Measurements from ENCODE around the gene MLST8. TPM values are rescaled to one million over a fixed set of nuclear protein-coding genes. Genes with fewer than 3 reads are reported as not detected.

MLST8 gene
- total RNA-seq, 1 donor from 2014 or later: 23.7 TPM

GRCh38 chr16:2178321-2179106, 26.7 kb upstream of the MLST8 start:
- Histone ChIP-seq H3K27me3 (no peaks in the 10 kb centered on the region), H3K9me3 (no peaks in the 10 kb centered on the region), H3K27ac (no peak overlapping the region), H3K36me3 (peaks cover 28 to 46% of the 10 kb centered on the region in 2 donors), H3K4me3 (no peak overlapping the region), H3K4me1 (no peaks in the 10 kb centered on the region)
- no peak for DNase-seq (ENCODE audit: low spot score in 2 of 2)
- TF ChIP-seq, protein P1, sequence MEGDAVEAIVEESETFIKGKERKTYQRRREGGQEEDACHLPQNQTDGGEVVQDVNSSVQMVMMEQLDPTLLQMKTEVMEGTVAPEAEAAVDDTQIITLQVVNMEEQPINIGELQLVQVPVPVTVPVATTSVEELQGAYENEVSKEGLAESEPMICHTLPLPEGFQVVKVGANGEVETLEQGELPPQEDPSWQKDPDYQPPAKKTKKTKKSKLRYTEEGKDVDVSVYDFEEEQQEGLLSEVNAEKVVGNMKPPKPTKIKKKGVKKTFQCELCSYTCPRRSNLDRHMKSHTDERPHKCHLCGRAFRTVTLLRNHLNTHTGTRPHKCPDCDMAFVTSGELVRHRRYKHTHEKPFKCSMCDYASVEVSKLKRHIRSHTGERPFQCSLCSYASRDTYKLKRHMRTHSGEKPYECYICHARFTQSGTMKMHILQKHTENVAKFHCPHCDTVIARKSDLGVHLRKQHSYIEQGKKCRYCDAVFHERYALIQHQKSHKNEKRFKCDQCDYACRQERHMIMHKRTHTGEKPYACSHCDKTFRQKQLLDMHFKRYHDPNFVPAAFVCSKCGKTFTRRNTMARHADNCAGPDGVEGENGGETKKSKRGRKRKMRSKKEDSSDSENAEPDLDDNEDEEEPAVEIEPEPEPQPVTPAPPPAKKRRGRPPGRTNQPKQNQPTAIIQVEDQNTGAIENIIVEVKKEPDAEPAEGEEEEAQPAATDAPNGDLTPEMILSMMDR (IDR thresholded peaks at IDR 0.05): no peak
- intact Hi-C loops (cut with DNase I): no loop called here

- H3K9me3 ChIP-seq: no peaks in the 10 kb centered on the region
- no peaks in the 10 kb centered on the region for H3K4me1 ChIP-seq
- intact Hi-C loops (cut with DNase I): no loop called here
- no peak for DNase-seq (ENCODE audit: low spot score in 2 of 2)
- no peak overlapping the region for H3K27ac ChIP-seq
- H3K27me3 ChIP-seq: no peaks in the 10 kb centered on the region
- TF ChIP-seq, protein P1 (IDR thresholded peaks at IDR 0.05): no peak
- H3K4me3 ChIP-seq: no peak overlapping the region
- peaks cover 22 to 40% of the 10 kb centered on the region in 2 donors for H3K36me3 ChIP-seq
Measured at GRCh38 chr16:2179107-2179501, 26.1 kb upstream of the MLST8 start.

GRCh38 chr16:2179576-2179975, 25.7 kb upstream of the MLST8 start:
- intact Hi-C loops (cut with DNase I): no loop called here
- H3K4me3 ChIP-seq: no peak overlapping the region
- H3K4me1 ChIP-seq: no peaks in the 10 kb centered on the region

GRCh38 chr16:2180461-2180860, 24.8 kb upstream of the MLST8 start:
- H3K27me3 ChIP-seq: no peaks in the 10 kb centered on the region
- DNase-seq (ENCODE audit: low spot score in 2 of 2): no peak
- TF ChIP-seq, protein P1 (IDR thresholded peaks at IDR 0.05): no peak
- peaks cover 12 to 27% of the 10 kb centered on the region in 2 donors for H3K36me3 ChIP-seq
- H3K4me3 ChIP-seq: no peak overlapping the region
- H3K27ac ChIP-seq: no peak overlapping the region
- intact Hi-C loops (cut with DNase I): no loop called here
- H3K9me3 ChIP-seq: no peaks in the 10 kb centered on the region
- H3K4me1 ChIP-seq: no peaks in the 10 kb centered on the region

More at GRCh38 chr16:2179576-2179975, 25.7 kb upstream of the MLST8 start:
- no peaks in the 10 kb centered on the region for H3K27me3 ChIP-seq
- H3K9me3 ChIP-seq: no peaks in the 10 kb centered on the region
- TF ChIP-seq, protein P1 (IDR thresholded peaks at IDR 0.05): no peak
- no peak for DNase-seq (ENCODE audit: low spot score in 2 of 2)
- H3K27ac ChIP-seq: no peak overlapping the region
- peaks cover 21 to 36% of the 10 kb centered on the region in 2 donors for H3K36me3 ChIP-seq

- Histone ChIP-seq H3K9me3 (no peaks in the 10 kb centered on the region), H3K4me1 (no peaks in the 10 kb centered on the region), H3K27ac (no peak overlapping the region), H3K4me3 (no peak overlapping the region), H3K27me3 (no peaks in the 10 kb centered on the region), H3K36me3 (peaks cover 4 to 19% of the 10 kb centered on the region in 2 donors)
- DNase-seq (ENCODE audit: low spot score in 2 of 2): no peak
- intact Hi-C loops (cut with DNase I): no loop called here
- TF ChIP-seq, protein P1 (IDR thresholded peaks at IDR 0.05): no peak
Measured at GRCh38 chr16:2180962-2181923, 24.0 kb upstream of the MLST8 start.
